ENCODE data around the gene RPS2. TPM values are rescaled to one million over a fixed set of nuclear protein-coding genes. Genes with fewer than 3 reads are reported as not detected.
"Not testable (repeated sequence)": the region's sequence is repeated elsewhere in the genome, so short reads cannot be mapped to it uniquely, and the experiment has no call there.

RPS2 gene
- total RNA-seq, 2 donors from 2014 or later = 782 to 1,247 TPM

DNA sequence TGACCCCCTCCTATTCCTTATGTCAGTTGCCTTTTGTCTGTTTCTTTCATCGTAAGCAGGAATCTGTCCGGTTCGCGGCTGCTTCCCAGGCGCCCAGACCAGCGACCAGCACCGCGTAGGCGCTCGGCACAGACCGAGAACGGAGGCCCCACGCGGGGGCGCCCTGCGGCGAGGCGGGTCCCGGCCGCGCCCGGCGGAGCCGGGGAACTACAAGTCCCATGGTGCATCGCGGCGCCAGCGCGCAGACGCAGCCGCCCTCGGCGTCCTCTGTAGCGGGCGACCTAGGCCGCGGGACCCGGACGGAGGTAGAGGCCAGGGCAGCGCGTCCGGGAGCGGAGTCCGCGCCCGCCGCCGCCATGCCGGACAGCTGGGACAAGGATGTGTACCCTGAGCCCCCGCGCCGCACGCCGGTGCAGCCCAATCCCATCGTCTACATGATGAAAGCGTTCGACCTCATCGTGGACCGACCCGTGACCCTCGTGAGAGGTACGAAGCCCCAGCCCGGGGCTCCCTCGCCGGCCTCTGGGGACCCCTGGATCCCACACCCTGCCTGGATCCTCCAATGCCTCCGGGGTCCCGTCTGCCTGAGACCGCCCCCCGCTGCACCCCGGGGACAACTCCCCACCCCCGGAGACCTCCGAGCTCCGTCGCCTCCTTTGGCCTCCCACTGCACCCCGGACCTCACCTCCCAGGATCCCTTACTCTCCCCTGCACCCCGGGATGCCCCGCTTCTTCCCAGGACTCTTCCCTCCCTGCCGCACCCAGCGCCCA, 5.2 kb downstream of the RPS2 start, which contains the start of gene NDUFB10:
Gene NDUFB10 (plus strand): TSS at position 270 of the 771 bp plus-strand sequence. CDS start 87 bp downstream, at position 357.
- peak; percentile 63 to 85 for TF ChIP-seq CTCF (IDR thresholded peaks at IDR 0.05)
- H3K27me3 ChIP-seq = no peaks in the 10 kb centered on the region
- peaks cover 0 to 42% of the 10 kb centered on the region in 2 donors for H3K4me1 ChIP-seq
- H3K36me3 ChIP-seq = peaks cover 26% of the 10 kb centered on the region
- peak within 1 kb of the TSS; percentile 81 to 88 for H3K4me3 ChIP-seq
- DNase-seq (ENCODE audit: low spot score) = peak; percentile 94
- no peaks in the 10 kb centered on the region for H3K9me3 ChIP-seq
- H3K27ac ChIP-seq = peak within 1 kb of the TSS; percentile 82 to 85

DNA sequence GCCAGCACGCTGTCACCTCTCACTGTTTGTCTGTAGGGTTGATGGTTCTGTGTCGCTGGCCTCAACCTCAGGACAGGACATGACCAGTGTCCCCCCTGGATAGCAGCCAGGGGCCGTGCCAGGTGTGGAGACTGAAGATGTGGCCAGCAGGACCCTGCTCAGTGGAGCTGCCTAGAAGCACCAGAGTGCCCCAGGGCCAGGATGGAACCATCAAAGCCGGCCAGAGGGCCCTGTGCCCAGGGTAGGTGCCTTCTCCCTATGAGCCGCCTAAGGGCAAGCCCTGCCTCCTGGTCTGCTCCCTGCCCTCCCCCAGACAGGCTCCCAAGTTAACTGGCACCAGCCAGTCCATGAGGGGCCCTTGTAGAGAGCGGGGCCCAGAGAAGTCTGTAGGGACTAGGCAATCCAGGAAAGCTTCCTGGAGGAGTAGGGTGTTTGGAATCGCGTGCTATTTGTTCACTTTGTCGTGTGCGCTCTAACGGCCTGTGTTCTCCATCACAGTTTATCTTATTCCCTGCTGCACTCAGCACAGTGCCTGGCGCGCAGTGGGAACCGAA, 5.8 kb downstream of the RPS2 start:
- H3K27me3 ChIP-seq = no peaks in the 10 kb centered on the region
- peak overlapping the region; percentile 82 to 85 for H3K27ac ChIP-seq
- peak overlapping the region; percentile 81 to 88 for H3K4me3 ChIP-seq
- no peak for DNase-seq (ENCODE audit: low spot score)
- H3K9me3 ChIP-seq = no peaks in the 10 kb centered on the region
- H3K4me1 ChIP-seq = peaks cover 0 to 39% of the 10 kb centered on the region in 2 donors
- H3K36me3 ChIP-seq = peaks cover 25% of the 10 kb centered on the region
- no peak for TF ChIP-seq CTCF (IDR thresholded peaks at IDR 0.05)

DNA sequence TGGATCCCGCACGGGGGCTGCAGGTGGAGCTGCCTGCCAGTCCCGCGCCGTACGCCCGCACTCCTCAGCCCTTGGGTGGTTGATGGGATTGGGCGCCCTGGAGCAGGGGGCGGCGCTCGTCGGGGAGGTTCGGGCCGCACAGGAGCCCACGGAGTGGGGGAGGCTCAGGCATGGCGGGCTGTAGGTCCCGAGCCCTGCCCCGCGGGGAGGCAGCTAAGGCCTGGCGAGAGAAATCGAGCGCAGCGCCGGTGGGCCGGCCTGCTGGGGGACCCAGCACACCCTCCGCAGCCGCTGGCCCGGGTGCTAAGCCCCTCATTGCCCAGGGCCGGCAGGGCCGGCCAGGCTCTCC, 6.5 kb downstream of the RPS2 start:
- not testable (repeated sequence) for DNase-seq (ENCODE audit: low spot score); H3K27me3 ChIP-seq; H3K9me3 ChIP-seq; H3K27ac ChIP-seq; H3K4me3 ChIP-seq
- H3K4me1 ChIP-seq = peaks cover 0 to 33% of the 10 kb centered on the region in 2 donors
- peaks cover 19% of the 10 kb centered on the region for H3K36me3 ChIP-seq

GRCh38 chr16:1957434-1958142, 7.0 kb downstream of the RPS2 start:
- not testable (repeated sequence) for H3K27ac ChIP-seq; H3K27me3 ChIP-seq; DNase-seq (ENCODE audit: low spot score); H3K9me3 ChIP-seq; H3K4me3 ChIP-seq
- H3K4me1 ChIP-seq = peaks cover 0 to 33% of the 10 kb centered on the region in 2 donors
- peaks cover 14% of the 10 kb centered on the region for H3K36me3 ChIP-seq

DNA sequence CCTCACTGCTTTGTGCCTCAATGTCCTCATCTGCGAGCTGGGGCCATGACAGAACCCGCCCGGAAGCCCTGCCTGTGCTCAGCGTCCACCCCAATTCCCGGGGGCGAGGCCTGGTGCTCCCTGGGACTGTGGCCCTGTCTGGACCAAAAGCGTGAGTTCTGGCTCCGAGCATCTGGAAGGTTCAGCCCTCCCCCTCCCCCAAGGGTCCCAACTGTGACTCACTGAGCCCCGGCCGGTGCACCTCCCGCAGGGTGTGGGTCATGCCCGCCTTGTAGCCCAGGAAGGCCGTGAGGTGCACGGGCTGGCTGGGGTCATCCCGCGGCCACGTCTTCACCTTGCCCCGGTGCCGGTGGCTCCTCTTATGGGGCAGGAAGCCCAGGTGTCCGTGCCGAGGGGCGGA, 10.9 kb downstream of the RPS2 start:
- peak overlapping the region; percentile 12 to 38 for H3K4me3 ChIP-seq
- H3K27me3 ChIP-seq = no peaks in the 10 kb centered on the region
- DNase-seq (ENCODE audit: low spot score) = no peak
- H3K4me1 ChIP-seq = peaks cover 0 to 20% of the 10 kb centered on the region in 2 donors
- H3K27ac ChIP-seq = peak overlapping the region; percentile 74 to 84
- no peak for TF ChIP-seq CTCF (IDR thresholded peaks at IDR 0.05)
- H3K9me3 ChIP-seq = no peaks in the 10 kb centered on the region
- no peaks in the 10 kb centered on the region for H3K36me3 ChIP-seq

DNA sequence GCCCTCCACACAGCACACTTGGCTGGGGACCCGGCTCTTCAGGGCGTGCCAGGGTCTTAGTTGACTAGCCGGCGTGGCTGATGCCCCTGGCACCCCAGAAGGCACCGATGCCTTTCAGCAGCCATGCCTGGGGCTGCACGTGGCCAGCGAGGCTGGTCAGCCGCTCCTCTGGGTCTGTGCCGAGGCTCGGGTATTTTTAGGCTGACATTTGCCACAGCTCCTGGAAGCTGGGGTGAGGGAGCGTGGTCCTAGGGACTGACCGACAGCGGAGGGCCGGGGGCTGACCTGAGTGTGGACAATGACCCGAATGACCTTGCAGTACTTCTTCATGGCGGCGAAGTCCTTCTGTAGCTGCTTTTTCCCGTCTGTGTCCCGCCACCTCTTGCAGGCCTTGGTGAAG, 14.1 kb downstream of the RPS2 start:
- no peak for DNase-seq (ENCODE audit: low spot score)
- no peaks in the 10 kb centered on the region for H3K36me3 ChIP-seq
- peaks cover 0 to 18% of the 10 kb centered on the region in 2 donors for H3K4me1 ChIP-seq
- H3K27me3 ChIP-seq = no peaks in the 10 kb centered on the region
- no peak overlapping the region for H3K4me3 ChIP-seq
- no peak for TF ChIP-seq CTCF (IDR thresholded peaks at IDR 0.05)
- peak overlapping the region; percentile 67 to 80 for H3K27ac ChIP-seq
- no peaks in the 10 kb centered on the region for H3K9me3 ChIP-seq
